NCI-H1105 treated with DMSO at 0.1 percent for 48 hours (cell line): ENCODE data around the gene MAPK8IP3.
"Not testable (repeated sequence)": the region's sequence is repeated elsewhere in the genome, so short reads cannot be mapped to it uniquely, and the experiment has no call there.

Source experiments
- DNase-seq: peaks from one replicate; lab custom pipeline; 2025; lab: John Stamatoyannopoulos, UW

Gene MAPK8IP3

GRCh38 chr16:1677339-1677738, 28.7 kb upstream of the MAPK8IP3 start:
- no peak for DNase-seq

- peak; percentile 87 for DNase-seq
Observed at GRCh38 chr16:1677942-1678499, 28.0 kb upstream of the MAPK8IP3 start, which contains the start of gene JPT2. Gene JPT2, plus strand, starts transcription at chr16:1678279. Its CDS starts 34 bp downstream, at chr16:1678313.

GRCh38 chr16:1678500-1679098, 27.4 kb upstream of the MAPK8IP3 start:
- DNase-seq = peak; percentile 3

- DNase-seq = no peak
Observed at GRCh38 chr16:1680361-1680760, 25.6 kb upstream of the MAPK8IP3 start.

GRCh38 chr16:1681032-1681431, 25.0 kb upstream of the MAPK8IP3 start:
- no peak for DNase-seq

- no peak for DNase-seq
Observed at GRCh38 chr16:1687427-1688316, 18.3 kb upstream of the MAPK8IP3 start.

GRCh38 chr16:1688807-1689560, 17.0 kb upstream of the MAPK8IP3 start:
- no peak for DNase-seq

GRCh38 chr16:1689853-1690252, 16.1 kb upstream of the MAPK8IP3 start:
- DNase-seq = no peak

GRCh38 chr16:1690810-1691209, 15.2 kb upstream of the MAPK8IP3 start:
- DNase-seq = no peak

GRCh38 chr16:1691276-1691675, 14.7 kb upstream of the MAPK8IP3 start:
- no peak for DNase-seq

- DNase-seq = no peak
Observed at GRCh38 chr16:1691956-1692355, 14.0 kb upstream of the MAPK8IP3 start.

- no peak for DNase-seq
Observed at GRCh38 chr16:1696863-1697262, 9.1 kb upstream of the MAPK8IP3 start.

GRCh38 chr16:1698680-1699079, 7.3 kb upstream of the MAPK8IP3 start:
- DNase-seq = no peak

GRCh38 chr16:1700246-1700645, 5.7 kb upstream of the MAPK8IP3 start:
- DNase-seq = no peak

GRCh38 chr16:1701216-1701878, 4.6 kb upstream of the MAPK8IP3 start:
- no peak for DNase-seq

GRCh38 chr16:1705324-1705687, 689 bp upstream of the MAPK8IP3 start:
- DNase-seq = not testable (repeated sequence)

- DNase-seq = no peak
Observed at GRCh38 chr16:1706386-1707192, 594 bp downstream of the MAPK8IP3 start.

- no peak for DNase-seq
Observed at GRCh38 chr16:1707193-1707790, 1.3 kb downstream of the MAPK8IP3 start.

- DNase-seq = no peak
Observed at GRCh38 chr16:1708083-1708767, 2.2 kb downstream of the MAPK8IP3 start.

- DNase-seq = no peak
Observed at GRCh38 chr16:1708768-1709180, 2.8 kb downstream of the MAPK8IP3 start.
